SH-SY5Y (cell line): Measurements from ENCODE around the gene GAS7.

Experiments used
- GATA2 ChIP-seq: IDR thresholded peaks from 2 replicates; pipeline ENCODE4 v1.6.1; 2011; ENCODE audit warnings: mild to moderate bottlenecking, low read depth, low read length
- GATA3 ChIP-seq: IDR thresholded peaks from 2 replicates; pipeline ENCODE4 v1.6.1; 2011; ENCODE audit warnings: low read depth, mild to moderate bottlenecking, low read length, moderate library complexity

Gene GAS7

GRCh38 chr17:9982159-9982558, 216.2 kb downstream of the GAS7 start:
- TF ChIP-seq GATA3 (no peak), GATA2 (no peak)

- TF ChIP-seq GATA3 (no peak), GATA2 (no peak)
These were observed 217.0 kb downstream of the GAS7 start for GRCh38 chr17:9981344-9981915.

GRCh38 chr17:9979463-9979995, 218.9 kb downstream of the GAS7 start:
- TF ChIP-seq GATA2, result no peak
- TF ChIP-seq GATA3, result no peak

- no peak for TF ChIP-seq GATA3
- no peak for TF ChIP-seq GATA2
These were observed 221.2 kb downstream of the GAS7 start for GRCh38 chr17:9977180-9977575.

GRCh38 chr17:9976283-9977179, 221.9 kb downstream of the GAS7 start:
- TF ChIP-seq GATA3, result no peak
- TF ChIP-seq GATA2, result no peak

- TF ChIP-seq GATA2 (no peak), GATA3 (no peak)
These were observed 223.7 kb downstream of the GAS7 start for GRCh38 chr17:9974448-9975381.

- TF ChIP-seq GATA3, result no peak
- TF ChIP-seq GATA2, result no peak
These were observed 224.5 kb downstream of the GAS7 start for GRCh38 chr17:9973669-9974447.

GRCh38 chr17:9971991-9972390, 226.4 kb downstream of the GAS7 start:
- TF ChIP-seq GATA2, result no peak
- no peak for TF ChIP-seq GATA3

- TF ChIP-seq GATA3 (no peak), GATA2 (no peak)
These were observed 229.0 kb downstream of the GAS7 start for GRCh38 chr17:9969301-9969935.

- TF ChIP-seq GATA3, result no peak
- TF ChIP-seq GATA2, result no peak
These were observed 229.5 kb downstream of the GAS7 start for GRCh38 chr17:9968881-9969280.

- TF ChIP-seq GATA2 (no peak), GATA3 (no peak)
These were observed 230.4 kb downstream of the GAS7 start for GRCh38 chr17:9968008-9968407.

GRCh38 chr17:9959377-9959981, 238.9 kb downstream of the GAS7 start:
- TF ChIP-seq GATA3 (no peak), GATA2 (no peak)
